KMS-11 (cell line): ENCODE measurements around the gene GALNT3.

ENCODE experiments used
- H2AFZ ChIP-seq: fragments of 200-600 bp; sonication (generic); 2 replicates; pipeline ENCODE4 v1.6.1; 2016; ENCODE audit warnings: antibody characterized with exemption, mixed run types, low read depth
- H3K27ac ChIP-seq: fragments of 200-600 bp; sonication (generic); 2 replicates; pipeline ENCODE4 v1.6.1; 2016; ENCODE audit warnings: mild to moderate bottlenecking, mixed run types
- H3K27me3 ChIP-seq: fragments of 200-600 bp; sonication (generic); 2 replicates; pipeline ENCODE4 v1.6.1; 2017; ENCODE audit warnings: mild to moderate bottlenecking, low read depth, mixed run types, moderate library complexity; ENCODE audit not compliant: insufficient read depth
- H3K36me3 ChIP-seq: fragments of 200-600 bp; sonication (generic); 2 replicates; pipeline ENCODE4 v1.6.1; 2017; ENCODE audit warnings: mild to moderate bottlenecking, mixed run types; ENCODE audit not compliant: insufficient read depth
- H3K4me1 ChIP-seq: fragments of 200-600 bp; sonication (generic); 2 replicates; pipeline ENCODE4 v1.6.1; 2016; ENCODE audit warnings: mild to moderate bottlenecking, low read depth, mixed run types; ENCODE audit not compliant: poor library complexity, severe bottlenecking
- H3K4me2 ChIP-seq: fragments of 200-600 bp; sonication (generic); 2 replicates; pipeline ENCODE4 v1.7.0; 2016; ENCODE audit warnings: mild to moderate bottlenecking, mixed run types
- H3K4me3 ChIP-seq: fragments of 200-600 bp; sonication (generic); IDR thresholded peaks from 2 replicates; pipeline ENCODE4 v1.6.1; 2017; ENCODE audit warnings: low read depth, low read length, mixed read lengths; ENCODE audit not compliant: insufficient read depth
- H3K79me2 ChIP-seq: fragments of 200-600 bp; sonication (generic); 2 replicates; pipeline ENCODE4 v1.6.1; 2016; ENCODE audit warnings: low read depth, mixed run types; ENCODE audit not compliant: insufficient read depth
- H3K9ac ChIP-seq: fragments of 200-600 bp; sonication (generic); 2 replicates; pipeline ENCODE4 v1.6.1; 2016; ENCODE audit warnings: mild to moderate bottlenecking, mixed run types
- H4K20me1 ChIP-seq: fragments of 200-600 bp; sonication (generic); 2 replicates; pipeline ENCODE4 v1.6.1; 2016; ENCODE audit warnings: mild to moderate bottlenecking, mixed run types; ENCODE audit not compliant: insufficient read depth
- TF ChIP-seq, protein P1 (sequence below): fragments of 200-600 bp; sonication (generic); conservative IDR thresholded peaks from 2 replicates; pipeline ENCODE4 v1.6.1; 2017; ENCODE audit warnings: low read depth, mild to moderate bottlenecking, antibody characterized with exemption, low read length, moderate library complexity, mixed read lengths

GALNT3 gene

DNA sequence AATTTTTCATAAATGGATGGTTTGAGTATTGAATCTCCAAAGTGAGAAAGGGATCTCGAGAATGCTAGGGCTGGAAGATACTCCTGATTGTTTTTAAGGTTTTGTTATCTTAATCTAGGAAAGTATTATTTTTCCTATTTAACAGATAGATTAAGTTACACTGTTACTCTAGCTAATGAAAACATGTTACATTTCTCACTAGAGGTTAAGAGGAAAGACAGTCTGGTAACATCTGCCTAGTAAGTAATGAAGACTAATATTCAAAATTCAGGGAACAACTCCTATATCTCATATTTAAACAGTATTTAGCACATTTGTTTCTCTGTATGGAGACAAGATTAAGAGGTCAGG, 2.0 kb downstream of the GALNT3 start:
- no peak overlapping the region for H3K9ac ChIP-seq
- no peak overlapping the region for H2AFZ ChIP-seq
- no peaks in the 10 kb centered on the region for H3K27me3 ChIP-seq
- H3K4me2 ChIP-seq = no peak overlapping the region
- H3K4me3 ChIP-seq = no peak overlapping the region
- H4K20me1 ChIP-seq = no peaks in the 10 kb centered on the region
- TF ChIP-seq, protein P1, sequence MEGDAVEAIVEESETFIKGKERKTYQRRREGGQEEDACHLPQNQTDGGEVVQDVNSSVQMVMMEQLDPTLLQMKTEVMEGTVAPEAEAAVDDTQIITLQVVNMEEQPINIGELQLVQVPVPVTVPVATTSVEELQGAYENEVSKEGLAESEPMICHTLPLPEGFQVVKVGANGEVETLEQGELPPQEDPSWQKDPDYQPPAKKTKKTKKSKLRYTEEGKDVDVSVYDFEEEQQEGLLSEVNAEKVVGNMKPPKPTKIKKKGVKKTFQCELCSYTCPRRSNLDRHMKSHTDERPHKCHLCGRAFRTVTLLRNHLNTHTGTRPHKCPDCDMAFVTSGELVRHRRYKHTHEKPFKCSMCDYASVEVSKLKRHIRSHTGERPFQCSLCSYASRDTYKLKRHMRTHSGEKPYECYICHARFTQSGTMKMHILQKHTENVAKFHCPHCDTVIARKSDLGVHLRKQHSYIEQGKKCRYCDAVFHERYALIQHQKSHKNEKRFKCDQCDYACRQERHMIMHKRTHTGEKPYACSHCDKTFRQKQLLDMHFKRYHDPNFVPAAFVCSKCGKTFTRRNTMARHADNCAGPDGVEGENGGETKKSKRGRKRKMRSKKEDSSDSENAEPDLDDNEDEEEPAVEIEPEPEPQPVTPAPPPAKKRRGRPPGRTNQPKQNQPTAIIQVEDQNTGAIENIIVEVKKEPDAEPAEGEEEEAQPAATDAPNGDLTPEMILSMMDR = no peak
- H3K27ac ChIP-seq = no peak overlapping the region
- no peaks in the 10 kb centered on the region for H3K79me2 ChIP-seq
- peaks cover 8% of the 10 kb centered on the region for H3K4me1 ChIP-seq
- H3K36me3 ChIP-seq = no peaks in the 10 kb centered on the region

DNA sequence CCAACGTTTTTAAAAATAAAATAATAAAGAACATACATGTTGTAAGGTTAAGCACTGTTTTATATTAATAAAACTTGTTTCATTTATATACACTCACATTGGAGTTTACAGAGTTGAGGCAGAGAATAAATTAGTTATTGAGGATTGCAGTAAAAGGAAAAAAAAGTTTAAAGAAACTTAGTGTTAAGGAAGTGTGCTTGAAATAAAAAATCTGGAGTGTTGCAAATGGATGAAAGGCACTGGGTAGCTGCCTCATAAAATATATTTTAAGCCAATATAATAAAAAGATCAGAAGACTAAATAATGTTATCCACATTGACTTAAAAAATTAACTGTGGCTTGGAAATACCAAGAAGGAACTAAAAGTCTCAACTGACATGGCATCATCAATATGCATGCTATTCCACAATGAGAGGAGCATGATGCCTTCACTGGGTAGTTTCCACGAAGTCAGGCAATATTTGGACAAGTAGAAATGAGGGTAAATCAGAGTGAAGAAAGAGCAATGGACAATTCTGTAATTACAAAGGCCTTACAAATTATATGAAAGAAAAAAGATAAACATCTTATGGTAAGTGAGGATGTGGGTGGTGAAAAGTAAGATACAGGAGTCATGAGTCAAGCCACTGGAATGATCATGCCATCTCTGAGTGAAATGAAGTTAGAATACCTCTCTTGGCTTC, 2.5 kb downstream of the GALNT3 start:
- Histone ChIP-seq H3K36me3 (no peaks in the 10 kb centered on the region), H3K79me2 (no peaks in the 10 kb centered on the region), H3K4me1 (peaks cover 8% of the 10 kb centered on the region), H3K4me2 (no peak overlapping the region), H3K27ac (no peak overlapping the region), H3K9ac (no peak overlapping the region), H3K27me3 (no peaks in the 10 kb centered on the region), H2AFZ (no peak overlapping the region), H3K4me3 (no peak overlapping the region), H4K20me1 (no peaks in the 10 kb centered on the region)
- TF ChIP-seq, protein P1 = no peak

DNA sequence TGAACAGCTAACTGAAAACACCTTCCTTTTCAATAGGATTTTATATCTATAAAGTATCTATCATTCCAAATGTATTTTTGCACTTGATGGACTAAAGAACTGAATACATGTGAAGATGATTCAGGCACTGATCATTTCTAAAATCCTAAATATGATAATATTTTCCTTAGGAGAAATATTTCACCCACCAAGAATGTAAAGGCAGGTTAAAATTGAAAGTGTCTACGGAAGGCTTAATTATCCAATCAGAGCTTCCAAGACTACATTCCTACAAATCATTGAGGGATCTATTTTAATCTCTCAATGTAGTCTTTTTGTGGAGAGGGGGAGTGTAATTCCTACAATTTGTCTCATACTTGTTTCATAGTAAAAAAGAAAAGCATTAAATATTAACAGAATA, 3.6 kb downstream of the GALNT3 start:
- no peaks in the 10 kb centered on the region for H3K27me3 ChIP-seq
- H3K79me2 ChIP-seq = no peaks in the 10 kb centered on the region
- no peaks in the 10 kb centered on the region for H3K36me3 ChIP-seq
- no peak overlapping the region for H2AFZ ChIP-seq
- no peak overlapping the region for H3K4me3 ChIP-seq
- no peak overlapping the region for H3K27ac ChIP-seq
- no peak overlapping the region for H3K4me2 ChIP-seq
- TF ChIP-seq, protein P1 = no peak
- no peak overlapping the region for H3K9ac ChIP-seq
- no peaks in the 10 kb centered on the region for H4K20me1 ChIP-seq
- peaks cover 8% of the 10 kb centered on the region for H3K4me1 ChIP-seq

DNA sequence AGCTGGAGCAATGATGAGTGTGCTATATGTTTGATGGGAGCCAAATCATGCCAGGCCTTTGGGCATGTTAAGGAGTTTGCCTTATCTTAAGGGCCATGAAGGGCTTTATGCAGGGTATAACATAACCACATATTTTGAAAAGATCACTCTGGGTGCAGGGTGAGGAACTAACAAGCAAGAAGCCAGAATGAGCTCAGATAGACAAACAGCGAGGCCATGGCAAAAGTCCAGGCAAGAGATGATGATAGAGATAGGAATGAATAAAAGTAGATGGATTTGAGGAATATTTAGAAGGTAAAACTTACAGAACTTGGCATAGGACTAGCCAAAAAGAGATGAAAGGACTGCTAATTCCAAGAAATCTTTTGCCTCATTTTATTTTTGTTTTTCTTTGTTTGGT, 6.7 kb downstream of the GALNT3 start:
- no peaks in the 10 kb centered on the region for H3K27me3 ChIP-seq
- no peaks in the 10 kb centered on the region for H3K4me1 ChIP-seq
- no peaks in the 10 kb centered on the region for H3K79me2 ChIP-seq
- no peak overlapping the region for H3K4me3 ChIP-seq
- no peak overlapping the region for H3K27ac ChIP-seq
- TF ChIP-seq, protein P1 = no peak
- no peak overlapping the region for H3K4me2 ChIP-seq
- no peak overlapping the region for H3K9ac ChIP-seq
- H4K20me1 ChIP-seq = no peaks in the 10 kb centered on the region
- H3K36me3 ChIP-seq = no peaks in the 10 kb centered on the region
- H2AFZ ChIP-seq = no peak overlapping the region
